Activated T-cell treated with anti-CD3 and anti-CD28 coated beads, Interleukin-2, amount 50 U/mL, for 1 hour (primary cell): ENCODE data around the gene RELA.
"Not testable (repeated sequence)": the region's sequence is repeated elsewhere in the genome, so short reads cannot be mapped to it uniquely, and the experiment has no call there.

Source experiments
- DNase-seq: peaks from one replicate; pipeline ENCODE4 v3.0.0-alpha.2; 2020

The RELA gene

DNA sequence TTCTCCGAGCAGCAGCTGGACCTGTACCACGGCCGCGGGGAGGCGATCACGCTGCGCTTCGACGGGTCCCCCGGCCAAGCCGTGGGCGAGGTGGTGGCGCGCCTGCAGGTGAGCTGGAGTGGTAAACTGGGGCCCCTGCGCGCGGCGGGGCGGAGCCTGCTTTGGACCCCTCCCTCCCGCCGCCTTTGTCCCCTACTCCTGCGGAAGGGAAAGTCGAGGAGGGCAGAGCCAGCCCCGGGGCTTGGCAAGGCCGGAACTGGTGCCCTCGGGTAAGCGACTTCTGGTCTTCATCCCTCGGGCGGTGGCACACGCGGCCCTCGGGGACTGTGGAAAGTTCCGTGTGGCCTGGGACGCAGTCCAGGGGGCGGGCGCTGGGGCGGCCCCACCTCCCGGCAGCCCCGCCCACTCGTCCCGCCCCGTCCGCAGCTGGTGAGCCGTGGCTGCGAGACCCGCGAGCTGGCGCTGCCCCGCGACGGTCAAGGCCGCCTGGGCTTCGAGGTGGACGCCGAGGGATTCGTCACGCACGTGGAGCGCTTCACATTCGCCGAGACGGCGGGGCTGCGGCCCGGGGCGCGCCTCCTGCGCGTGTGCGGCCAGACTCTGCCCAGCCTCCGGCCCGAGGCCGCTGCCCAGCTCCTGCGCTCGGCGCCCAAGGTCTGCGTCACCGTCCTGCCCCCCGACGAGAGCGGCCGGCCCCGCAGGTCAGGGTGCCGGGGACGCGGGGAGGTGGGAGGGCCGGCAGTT, 15.6 kb downstream of the RELA start:
- DNase-seq: no peak

DNA sequence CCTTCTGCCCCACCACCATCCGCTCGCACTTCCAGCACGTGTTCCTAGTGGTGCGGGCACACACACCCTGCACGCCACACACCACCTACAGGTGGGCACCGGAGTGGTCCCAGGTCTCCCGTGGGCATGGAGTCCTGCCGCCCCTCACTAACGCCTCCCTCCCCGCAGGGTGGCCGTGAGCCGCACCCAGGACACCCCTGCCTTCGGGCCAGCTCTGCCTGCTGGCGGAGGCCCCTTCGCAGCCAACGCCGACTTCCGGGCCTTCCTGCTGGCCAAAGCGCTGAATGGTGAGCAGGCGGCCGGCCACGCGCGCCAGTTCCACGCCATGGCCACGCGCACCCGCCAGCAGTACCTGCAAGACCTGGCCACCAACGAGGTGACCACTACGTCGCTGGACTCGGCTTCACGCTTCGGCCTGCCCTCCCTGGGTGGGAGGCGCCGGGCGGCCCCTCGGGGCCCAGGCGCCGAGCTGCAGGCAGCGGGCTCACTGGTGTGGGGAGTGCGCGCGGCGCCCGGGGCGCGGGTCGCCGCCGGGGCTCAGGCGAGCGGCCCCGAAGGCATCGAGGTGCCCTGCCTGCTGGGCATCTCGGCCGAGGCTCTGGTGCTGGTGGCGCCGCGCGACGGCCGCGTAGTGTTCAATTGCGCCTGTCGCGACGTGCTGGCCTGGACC, 16.3 kb downstream of the RELA start:
- DNase-seq: no peak

DNA sequence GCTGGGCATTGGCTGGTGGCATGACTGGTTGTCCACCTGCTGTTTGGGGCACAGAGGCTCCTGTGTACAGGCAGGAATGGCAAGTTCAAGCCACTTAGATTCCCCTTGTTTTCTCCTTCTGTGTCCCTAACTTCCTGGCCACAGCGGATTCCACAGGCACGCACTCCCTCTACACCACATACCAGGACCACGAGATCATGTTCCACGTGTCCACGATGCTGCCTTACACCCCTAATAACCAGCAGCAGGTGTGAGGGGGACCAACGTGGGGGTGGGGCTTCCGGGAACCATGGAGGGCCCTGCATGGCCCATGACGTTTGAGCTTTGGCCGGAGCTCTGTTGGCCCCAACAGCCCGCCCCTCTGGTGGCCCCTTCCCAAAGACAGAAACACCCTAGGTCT, 17.0 kb downstream of the RELA start:
- DNase-seq: no peak

DNA sequence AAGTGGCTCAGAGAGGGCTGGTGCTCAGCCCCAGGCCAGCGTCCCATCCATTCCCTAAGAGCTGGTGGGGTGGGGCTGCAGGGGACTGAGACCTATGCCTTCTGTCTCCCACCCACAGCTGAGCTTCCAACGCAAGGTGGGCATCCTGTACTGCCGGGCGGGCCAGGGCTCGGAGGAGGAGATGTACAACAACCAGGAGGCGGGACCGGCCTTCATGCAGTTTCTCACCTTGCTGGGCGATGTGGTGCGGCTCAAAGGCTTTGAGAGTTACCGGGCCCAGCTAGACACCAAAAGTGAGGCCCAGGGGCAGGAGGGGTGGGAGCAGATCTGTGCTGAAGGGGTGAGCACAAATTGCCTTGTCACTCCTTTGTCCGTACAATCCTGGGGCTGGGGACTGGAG, 17.9 kb downstream of the RELA start:
- no peak for DNase-seq

DNA sequence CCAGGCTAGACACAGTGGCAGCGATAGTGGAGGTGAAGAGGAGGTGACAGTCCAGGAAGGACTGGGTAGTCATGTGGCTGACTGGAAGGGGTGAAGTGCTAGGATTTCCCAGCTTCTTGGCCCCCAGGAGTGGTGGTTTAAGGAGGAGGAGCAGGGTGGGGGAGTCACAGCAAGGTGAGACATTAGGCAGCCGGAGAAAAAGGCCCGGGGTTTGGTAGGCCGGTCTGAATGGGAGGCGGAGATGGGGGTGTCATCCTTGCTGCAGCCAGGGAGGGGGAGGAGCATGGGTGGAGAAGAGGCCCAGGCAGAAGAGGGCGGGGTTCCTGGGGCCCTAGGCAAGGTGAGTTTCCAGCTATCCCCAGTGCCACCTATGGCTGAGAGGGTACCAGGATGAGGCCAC, 18.7 kb downstream of the RELA start:
- DNase-seq: no peak

DNA sequence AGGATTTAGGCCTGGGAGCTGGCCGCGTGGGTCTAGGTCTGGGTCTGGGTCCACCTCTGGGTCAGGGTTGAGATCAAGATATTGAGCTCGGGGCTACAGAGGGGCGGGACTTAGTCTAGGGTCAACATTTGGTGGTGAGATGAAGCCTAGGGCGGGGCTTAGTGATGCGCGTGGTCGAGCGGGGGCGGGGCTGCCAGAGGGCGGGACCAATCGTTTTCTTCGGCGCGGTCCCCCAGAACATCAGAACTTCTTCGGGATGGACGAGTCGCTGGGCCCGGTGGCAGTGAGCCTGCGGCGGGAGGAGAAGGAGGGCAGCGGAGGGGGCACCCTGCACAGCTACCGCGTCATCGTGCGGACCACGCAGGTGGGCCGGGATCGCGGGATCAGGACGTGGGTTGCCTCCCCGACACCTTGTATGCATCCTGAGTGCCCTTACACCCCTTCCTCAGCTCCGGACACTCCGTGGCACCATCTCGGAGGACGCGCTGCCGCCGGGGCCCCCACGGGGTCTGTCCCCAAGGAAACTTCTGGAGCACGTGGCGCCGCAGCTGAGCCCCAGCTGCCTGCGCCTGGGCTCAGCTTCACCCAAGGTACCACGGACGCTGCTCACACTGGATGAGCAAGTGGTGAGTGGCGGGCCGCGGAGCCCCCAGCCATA, 20.6 kb downstream of the RELA start:
- DNase-seq: no peak

DNA sequence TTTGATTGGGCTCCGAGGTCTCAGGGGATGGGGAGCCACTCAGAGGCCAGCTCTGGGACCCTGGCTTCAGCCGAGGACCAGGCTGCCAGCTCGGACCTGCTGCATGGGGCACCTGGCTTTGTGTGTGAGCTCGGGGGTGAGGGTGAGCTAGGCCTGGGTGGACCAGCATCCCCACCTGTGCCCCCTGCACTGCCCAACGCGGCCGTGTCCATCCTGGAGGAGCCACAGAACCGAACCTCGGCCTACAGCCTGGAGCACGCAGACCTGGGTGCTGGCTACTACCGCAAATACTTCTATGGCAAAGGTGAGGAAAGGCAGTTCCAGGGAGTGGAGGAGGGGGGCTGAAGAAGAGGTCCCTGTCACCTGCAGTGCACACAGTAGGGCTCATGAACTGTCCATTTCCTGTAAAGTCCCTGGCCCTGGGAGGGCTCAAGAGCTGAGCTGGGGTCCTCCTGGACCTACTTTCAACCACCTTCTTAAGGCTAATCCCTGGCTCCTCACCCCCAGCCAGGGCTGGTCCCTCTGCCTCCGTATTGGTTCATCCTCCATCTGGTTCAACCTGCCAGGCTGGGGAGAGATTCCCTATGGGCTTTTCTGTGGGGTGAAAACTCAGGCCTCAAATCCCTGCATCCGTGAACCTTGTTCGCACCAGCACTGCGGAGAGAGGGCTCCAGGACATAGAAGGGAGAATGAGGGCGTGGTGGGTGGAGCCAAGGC, 21.3 kb downstream of the RELA start:
- DNase-seq: no peak

DNA sequence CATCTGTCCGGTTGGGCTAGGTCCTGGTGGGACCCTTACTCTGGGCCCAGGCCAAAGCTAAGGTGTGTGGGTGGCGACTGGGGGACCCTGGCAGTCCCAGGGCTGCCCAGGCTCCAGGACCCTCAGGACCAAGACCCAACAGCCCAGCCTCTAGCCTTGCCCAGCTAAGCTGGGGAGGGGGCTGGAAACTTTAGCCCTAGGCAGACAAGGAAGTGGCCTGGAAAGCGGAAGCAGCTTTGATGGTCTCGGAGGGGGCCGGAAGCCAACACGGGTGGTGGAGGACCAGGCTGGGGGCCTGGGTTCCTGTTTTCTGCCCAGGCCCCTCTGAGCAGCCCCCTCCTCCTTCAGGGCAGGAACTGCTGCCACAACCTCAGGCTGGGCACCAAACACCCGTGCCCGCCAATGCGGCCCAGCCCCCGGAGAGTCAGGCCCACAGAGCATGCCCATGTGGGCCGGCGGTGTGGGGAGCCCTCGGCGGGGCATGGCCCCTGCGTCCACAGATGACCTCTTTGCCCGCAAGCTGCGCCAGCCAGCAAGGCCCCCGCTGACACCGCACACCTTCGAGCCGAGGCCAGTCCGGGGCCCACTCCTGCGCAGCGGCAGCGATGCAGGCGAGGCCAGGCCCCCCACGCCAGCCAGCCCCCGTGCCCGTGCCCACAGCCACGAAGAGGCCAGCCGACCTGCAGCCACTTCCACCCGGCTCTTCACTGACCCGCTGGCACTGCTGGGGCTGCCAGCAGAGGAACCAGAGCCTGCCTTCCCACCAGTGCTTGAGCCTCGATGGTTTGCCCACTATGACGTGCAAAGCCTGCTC, 22.0 kb downstream of the RELA start:
- peak; percentile 47 for DNase-seq

DNA sequence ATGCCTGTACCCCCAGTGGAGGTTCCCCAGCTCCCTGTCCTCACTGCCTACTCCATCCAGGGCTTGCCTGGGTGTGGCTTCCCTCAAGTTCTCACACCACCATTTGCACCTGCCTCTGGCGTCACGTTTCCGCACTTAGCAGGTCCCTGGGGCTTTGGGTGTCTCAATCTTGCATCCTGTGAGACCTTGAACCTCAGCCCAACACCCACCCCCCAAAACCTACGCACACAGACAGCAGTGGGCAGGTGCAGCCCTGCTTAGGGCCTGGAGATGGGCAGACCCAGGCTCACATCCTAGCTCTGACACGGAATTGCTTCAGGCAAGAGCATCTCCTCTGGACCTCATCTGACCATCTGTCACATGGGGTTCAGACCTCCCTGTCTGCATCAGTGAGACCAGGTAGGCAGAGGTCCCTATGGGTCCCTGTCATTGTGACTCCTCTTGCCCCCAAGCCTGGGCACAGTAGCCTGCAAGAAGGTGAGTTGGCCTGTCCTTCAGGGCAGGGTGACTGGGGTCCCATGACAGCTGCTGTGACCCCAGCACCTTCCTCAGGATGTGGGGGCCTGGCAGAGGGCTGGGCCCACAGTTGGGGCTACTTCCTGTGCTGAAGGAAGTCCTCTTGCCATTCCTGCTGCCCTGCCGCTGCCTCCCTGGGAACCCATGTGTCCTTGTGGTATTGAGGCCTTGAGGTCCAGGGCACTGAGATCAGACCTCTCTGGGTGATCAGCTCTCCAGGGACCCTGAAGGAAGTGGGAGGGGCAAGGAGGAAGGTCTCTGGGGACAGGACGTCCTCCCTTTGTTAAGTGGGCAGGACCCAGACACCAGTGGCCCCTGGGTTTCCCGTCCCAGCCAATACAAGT, 22.9 kb downstream of the RELA start:
- DNase-seq: peak; percentile 75

DNA sequence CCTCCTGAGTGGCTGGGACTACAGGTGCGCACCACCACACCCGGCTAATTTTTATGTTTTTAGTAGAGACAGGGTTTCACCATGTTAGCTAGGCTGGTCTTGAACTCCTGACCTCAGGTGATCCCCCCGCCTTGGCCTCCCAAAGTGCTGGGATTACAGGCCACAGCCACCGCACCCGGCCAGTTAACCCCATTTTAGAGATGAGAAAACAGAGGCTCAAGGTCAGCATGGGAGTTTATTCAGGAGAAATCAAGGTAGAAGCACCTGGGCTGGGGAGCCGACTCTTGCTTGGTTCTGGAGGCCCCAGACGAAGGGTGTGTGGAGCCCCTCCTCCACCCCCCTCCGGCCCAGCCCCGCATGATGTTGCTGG, 23.5 kb downstream of the RELA start:
- not testable (repeated sequence) for DNase-seq

DNA sequence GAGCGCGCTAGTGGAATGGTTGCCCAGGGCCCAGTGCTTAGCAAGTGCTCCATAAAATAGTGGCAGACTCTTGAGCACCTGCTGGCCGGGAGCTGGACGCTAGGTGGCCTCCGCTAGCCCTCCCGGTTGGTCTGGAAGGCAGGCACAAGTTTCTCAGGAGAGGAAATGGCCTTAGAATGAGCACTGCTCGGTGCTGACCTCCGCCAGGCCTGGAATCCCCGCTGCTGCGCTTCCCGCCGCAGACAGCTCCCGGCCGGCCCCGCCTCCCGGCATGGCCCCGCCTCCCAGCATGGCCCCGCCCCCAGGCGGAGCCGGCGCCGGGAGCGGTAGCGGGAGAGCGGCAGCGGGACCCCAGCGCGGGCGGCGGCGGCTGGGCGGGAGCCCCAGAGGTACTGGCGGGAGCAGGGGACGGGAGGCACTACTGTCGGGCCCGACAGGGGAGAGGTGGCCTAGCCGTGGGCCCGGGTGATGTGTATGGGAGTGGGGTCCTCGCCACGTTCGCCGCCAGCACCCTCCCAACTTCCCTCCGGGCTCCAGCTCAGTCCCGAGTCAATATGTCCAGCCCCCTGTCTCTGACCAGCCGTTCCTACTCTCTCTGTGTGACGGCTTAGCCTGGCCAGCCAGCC, 24.8 kb downstream of the RELA start, which contains the start of gene SIPA1:
Gene SIPA1, plus strand, starts transcription at position 308 of the 626 bp plus-strand sequence. CDS start 2,821 bp downstream, outside the sequence.
- peak; percentile 84 for DNase-seq

DNA sequence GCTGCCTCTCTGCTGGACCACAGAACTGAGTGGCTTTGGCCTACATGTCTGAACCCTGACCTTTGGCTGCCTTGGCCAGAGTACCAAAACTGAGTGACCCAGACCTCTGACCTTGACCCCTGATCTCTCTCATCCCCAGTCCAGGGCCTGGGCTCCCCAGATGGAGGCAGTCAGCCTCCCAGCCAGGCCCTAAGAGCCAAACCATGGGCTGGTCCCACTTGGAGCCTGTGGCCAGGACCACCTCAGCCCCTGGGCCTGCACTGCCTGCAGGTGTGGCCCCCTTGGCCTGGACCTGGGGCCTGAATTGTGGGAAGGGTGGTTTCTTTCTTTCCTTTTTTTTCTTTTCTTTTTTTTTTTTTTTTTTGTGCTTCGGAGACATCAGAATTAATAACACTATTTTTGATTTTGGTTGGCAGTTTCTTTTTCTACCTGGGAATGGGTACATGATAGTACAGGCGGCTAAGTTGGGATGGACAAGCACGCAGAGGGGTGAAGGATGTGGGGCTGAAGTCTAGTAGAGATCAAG, 25.6 kb downstream of the RELA start:
- DNase-seq: no peak

DNA sequence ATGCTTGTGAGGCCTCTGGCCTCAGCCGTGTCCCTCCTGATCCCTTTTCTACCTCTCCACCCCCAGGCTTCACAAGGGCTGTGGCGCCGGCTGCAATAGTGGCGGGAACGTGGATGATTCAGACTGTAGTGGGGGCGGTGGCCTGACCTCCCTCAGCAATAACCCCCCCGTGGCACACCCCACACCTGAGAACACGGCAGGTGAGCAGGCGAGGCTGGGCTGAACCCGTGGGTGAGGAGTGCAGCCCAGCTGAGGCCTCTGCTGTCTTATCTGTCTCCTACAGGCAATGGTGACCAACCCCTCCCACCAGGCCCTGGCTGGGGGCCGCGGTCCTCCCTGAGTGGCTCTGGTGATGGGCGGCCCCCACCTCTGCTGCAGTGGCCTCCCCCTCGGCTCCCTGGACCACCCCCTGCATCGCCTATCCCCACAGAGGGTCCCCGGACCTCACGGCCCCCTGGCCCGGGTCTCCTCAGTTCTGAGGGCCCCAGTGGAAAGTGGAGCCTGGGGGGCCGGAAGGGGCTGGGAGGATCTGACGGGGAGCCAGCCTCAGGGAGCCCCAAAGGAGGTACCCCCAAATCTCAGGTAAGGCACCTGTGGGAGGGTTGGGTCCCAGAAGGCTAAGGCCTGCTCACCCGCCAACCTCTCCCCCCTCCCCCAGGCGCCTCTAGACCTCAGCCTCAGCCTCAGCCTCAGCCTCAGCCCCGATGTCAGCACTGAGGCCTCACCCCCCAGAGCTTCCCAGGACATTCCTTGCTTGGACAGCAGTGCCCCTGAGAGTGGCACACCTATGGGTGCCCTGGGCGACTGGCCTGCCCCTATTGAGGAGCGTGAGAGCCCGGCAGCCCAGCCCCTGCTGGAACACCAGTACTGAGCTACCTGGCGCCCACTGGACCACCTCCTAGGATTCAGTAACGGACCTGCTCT, 26.3 kb downstream of the RELA start:
- DNase-seq: no peak

DNA sequence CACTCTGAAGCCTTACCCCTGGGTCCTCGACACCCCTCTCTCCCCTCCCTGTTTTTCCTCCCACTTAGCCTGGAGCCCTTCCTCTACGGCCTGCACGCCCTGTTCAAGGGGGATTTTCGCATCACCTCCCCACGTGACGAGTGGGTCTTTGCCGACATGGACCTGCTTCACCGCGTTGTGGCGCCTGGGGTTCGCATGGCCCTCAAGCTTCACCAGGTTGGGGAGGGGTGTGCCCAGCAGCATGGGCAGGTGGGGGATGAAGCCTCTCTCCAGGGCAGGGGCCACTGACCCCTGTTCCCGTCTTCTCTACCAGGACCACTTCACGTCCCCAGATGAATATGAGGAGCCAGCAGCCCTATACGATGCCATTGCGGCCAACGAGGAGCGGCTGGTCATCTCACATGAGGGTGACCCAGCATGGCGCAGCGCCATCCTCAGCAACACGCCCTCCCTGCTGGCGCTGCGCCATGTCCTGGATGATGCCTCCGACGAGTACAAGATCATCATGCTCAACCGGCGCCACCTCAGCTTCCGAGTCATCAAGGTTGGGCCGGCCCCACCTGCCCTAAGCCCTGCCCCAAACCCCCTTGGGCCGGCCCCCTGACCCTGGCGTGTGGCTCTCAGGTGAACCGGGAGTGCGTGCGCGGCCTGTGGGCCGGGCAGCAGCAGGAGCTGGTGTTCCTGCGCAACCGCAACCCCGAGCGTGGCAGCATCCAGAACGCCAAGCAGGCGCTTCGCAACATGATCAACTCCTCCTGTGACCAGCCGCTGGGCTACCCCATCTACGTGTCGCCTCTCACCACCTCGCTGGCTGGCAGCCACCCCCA, 27.6 kb downstream of the RELA start:
- DNase-seq: no peak

DNA sequence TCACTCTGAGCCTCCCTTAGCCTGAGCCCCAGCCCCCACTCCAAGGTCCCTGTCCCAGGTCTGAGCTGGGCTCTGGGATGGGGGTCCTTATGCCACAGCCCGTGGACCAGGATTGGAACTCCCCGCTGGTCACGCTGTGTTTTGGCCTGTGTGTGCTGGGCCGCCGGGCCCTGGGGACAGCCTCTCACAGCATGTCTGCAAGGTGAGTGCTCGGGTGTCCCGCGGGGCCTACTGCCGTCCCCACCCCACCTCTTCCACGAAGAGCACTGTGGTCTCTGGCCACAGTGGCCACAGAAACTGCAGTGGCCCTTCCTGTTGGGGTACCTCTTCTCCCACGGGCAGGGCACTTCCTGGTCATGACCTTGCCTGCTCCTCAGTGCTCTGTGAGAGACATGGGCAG, 28.3 kb downstream of the RELA start:
- no peak for DNase-seq

DNA sequence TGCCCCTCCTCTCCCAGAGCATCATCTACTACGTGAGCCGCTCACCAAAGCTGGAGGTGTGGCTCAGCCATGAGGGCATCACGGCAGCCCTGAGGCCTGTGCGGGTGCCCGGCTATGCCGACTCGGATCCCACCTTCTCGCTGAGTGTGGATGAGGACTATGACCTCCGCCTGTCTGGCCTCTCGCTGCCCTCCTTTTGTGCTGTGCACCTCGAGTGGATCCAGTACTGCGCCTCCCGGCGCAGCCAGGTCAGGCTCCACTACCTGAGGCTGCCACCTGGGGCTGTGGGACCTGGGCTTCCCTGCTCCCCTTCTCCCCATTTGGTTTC, 28.6 kb downstream of the RELA start:
- no peak for DNase-seq

DNA sequence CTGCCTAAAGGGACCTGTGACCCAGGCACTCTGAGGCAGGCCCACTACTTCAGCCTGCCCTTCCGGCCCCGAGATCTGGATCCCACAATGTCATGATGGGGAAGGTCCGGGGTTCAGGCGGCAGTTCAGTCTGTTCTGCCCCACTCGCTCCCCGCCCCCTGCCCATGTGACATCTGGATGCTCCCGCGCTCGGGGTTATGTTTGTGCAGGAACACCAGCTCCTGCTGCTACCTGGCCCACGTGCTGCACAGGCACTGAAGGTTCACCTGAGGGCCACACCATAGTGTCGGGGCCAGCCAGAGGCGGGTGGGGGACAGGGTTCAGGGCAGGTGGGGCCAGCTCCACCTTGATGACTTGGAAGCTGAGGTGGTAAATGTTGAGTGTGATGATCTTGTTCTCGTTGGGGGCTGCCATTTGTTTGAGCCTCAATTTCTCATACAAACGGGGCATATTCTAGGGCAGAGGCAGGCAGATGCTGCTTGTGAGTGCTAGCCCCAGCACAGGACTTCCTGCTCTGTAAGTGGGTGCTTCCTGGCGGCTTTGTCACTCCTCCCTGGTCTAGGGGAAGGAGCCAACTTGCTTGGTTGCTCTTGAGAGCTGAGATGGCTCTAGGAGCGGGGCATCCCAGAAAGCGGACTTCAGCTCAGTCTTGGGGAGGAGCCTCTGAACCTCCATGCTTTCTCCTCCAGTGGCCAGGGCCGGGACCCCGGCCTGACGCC, 29.2 kb downstream of the RELA start:
- no peak for DNase-seq

DNA sequence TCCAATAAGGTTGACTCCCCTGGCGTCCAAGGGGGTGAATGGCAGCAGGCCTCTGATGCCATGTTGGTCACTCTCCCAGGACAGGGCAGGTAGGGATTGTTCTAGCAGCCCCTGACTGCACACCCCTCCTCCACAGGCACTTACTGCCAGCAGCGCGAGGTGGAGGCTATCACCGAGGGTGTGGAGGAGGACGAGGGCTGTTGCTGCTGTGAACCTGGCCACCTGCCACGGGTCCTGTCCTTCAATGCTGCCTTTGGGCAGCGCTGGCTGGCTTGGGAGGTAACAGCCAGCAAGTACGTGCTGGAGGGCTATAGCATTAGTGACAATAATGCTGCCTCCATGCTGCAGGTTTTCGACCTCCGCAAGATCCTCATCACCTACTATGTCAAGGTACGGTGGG, 32.5 kb downstream of the RELA start:
- DNase-seq: no peak
